PFSK-1 (cell line): ENCODE results near the gene B3GALT4.

Experiments used
- FOXP2 ChIP-seq: optimal IDR thresholded peaks from 2 replicates; pipeline ENCODE3; 2011; ENCODE audit warnings: borderline replicate concordance, control low read depth, inconsistent platforms; ENCODE audit not compliant: insufficient read depth; ENCODE audit errors: extremely low read length, extremely low read depth
- POLR2AphosphoS5 ChIP-seq: IDR thresholded peaks from 2 replicates; pipeline ENCODE4 v1.6.1; 2012; ENCODE audit warnings: low read depth, mild to moderate bottlenecking, control low read depth, low read length, moderate library complexity
- SIN3A ChIP-seq: IDR thresholded peaks from 2 replicates; pipeline ENCODE4 v1.6.1; 2012; ENCODE audit warnings: mild to moderate bottlenecking, low read length, moderate library complexity, borderline replicate concordance; ENCODE audit not compliant: insufficient read depth
- TAF1 ChIP-seq: IDR thresholded peaks from 2 replicates; pipeline ENCODE4 v1.6.1; 2012; ENCODE audit warnings: low read length, control low read depth, borderline replicate concordance; ENCODE audit not compliant: insufficient read depth
- TF ChIP-seq, protein P1 (sequence below), 2 experiments: IDR thresholded peaks; 2 replicates each; pipeline versions ENCODE4 v1.6.1 to v1.8.0; 2011 to 2012; ENCODE audit warnings: low read depth in 2 of 2, low read length in 2 of 2, control low read depth in 1 of 2, inconsistent platforms in 1 of 2, mild to moderate bottlenecking in 1 of 2, moderate library complexity in 1 of 2; ENCODE audit not compliant: insufficient read depth in 1 of 2

B3GALT4 gene

GRCh38 chr6:33315793-33316602 is 39.1 kb downstream of the B3GALT4 start:
- TF ChIP-seq POLR2AphosphoS5 (no peak), SIN3A (no peak), TAF1 (no peak), FOXP2 (no peak)
- TF ChIP-seq, protein P1, sequence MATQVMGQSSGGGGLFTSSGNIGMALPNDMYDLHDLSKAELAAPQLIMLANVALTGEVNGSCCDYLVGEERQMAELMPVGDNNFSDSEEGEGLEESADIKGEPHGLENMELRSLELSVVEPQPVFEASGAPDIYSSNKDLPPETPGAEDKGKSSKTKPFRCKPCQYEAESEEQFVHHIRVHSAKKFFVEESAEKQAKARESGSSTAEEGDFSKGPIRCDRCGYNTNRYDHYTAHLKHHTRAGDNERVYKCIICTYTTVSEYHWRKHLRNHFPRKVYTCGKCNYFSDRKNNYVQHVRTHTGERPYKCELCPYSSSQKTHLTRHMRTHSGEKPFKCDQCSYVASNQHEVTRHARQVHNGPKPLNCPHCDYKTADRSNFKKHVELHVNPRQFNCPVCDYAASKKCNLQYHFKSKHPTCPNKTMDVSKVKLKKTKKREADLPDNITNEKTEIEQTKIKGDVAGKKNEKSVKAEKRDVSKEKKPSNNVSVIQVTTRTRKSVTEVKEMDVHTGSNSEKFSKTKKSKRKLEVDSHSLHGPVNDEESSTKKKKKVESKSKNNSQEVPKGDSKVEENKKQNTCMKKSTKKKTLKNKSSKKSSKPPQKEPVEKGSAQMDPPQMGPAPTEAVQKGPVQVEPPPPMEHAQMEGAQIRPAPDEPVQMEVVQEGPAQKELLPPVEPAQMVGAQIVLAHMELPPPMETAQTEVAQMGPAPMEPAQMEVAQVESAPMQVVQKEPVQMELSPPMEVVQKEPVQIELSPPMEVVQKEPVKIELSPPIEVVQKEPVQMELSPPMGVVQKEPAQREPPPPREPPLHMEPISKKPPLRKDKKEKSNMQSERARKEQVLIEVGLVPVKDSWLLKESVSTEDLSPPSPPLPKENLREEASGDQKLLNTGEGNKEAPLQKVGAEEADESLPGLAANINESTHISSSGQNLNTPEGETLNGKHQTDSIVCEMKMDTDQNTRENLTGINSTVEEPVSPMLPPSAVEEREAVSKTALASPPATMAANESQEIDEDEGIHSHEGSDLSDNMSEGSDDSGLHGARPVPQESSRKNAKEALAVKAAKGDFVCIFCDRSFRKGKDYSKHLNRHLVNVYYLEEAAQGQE (IDR thresholded peaks at IDR 0.05; ENCODE audit: insufficient read depth in 1 of 2, low read depth in 2 of 2, low read length in 2 of 2), result peak; percentile 20 to 64; a peak in 2 of 4 replicates

DNA sequence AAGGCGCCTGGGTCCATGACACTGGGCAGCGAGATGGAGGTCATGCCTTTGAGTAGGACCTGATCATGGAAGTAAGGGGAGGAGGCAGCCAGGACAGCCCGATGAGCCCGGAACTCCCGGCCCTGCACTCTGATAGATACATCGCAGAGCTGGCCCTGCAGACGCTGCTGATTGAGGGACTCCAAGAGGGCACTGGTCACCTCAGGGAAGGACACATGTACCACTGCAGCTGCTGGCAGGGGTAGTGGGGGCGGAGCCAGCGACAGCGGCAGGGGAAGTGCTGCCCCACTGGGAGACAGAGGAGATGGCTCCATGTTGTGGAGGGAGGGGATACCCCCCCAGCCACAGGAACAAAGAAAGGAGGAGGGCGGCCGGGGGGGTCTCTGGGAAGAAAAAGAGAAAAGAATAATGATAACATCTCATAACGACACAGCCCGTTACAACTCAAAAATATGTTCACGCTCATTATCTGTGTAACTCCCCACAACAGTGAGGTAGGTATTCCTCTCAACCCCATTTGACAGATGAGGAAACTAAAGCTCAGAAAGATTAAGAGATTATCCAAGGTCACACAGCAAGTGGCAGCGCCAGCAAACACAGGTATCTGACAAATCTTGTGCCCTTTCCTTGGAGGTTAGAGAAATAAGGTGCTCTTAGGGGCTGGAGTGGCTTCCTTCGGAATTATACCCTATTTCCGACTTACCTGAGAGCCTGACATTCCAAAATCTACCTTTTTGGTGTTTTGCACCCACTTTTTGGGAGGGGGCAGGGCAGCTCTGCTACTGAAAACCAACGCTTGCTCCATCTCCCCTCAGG is 39.9 kb downstream of the B3GALT4 start:
- TF ChIP-seq FOXP2 (no peak), SIN3A (no peak), TAF1 (no peak), POLR2AphosphoS5 (no peak)

GRCh38 chr6:33317419-33317668 is 40.4 kb downstream of the B3GALT4 start:
- TF ChIP-seq FOXP2, result no peak
- no peak for TF ChIP-seq POLR2AphosphoS5
- no peak for TF ChIP-seq SIN3A
- TF ChIP-seq TAF1, result no peak
- TF ChIP-seq, protein P1 (IDR thresholded peaks at IDR 0.05; ENCODE audit: insufficient read depth in 1 of 2, low read depth in 2 of 2, low read length in 2 of 2), result no peak

DNA sequence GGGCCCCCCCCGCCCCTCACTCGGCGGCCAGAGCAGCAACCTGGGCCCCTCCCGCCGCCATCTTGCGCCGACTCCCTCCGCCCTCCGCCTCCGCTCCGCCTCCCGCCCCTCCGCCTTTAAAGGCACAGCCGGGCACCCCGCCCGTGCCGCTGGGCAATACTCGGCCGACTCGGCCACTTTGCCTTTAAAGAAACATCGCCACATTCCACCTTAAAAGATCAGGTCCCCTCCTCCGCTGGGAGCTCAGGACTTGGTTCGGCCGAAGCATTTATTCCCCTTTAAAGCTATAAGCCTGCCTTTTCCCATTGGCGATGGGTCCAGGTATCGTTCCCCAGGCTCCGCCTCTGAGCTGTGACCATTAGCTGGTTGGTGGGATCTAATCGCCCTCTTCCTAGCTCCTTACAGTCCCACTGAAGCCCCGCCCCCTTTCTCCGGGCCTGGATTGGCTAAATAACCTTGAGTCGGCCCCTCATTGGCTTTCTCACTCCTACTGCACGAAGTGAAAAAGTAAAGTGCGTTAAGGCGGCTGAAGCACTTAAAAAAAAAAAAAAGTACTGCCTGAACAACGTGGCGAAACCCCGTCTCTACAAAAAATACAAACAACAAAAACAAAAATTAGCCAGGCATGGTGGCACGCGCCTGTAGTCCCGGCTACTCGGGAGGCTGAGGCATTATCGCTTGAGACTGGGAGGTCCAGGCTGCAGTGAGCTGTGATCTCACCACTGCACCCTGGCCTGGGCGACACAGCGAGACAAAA is 40.9 kb downstream of the B3GALT4 start, which contains the start of gene ZBTB22:
ZBTB22 (minus strand) TSS at position 76 of the 757 bp plus-strand sequence. CDS start 828 bp downstream, outside the sequence.
- TF ChIP-seq, protein P1 (IDR thresholded peaks at IDR 0.05; ENCODE audit: insufficient read depth in 1 of 2, low read depth in 2 of 2, low read length in 2 of 2), result no peak
- peak; percentile 25; the same call in 1 of the 2 replicates for TF ChIP-seq POLR2AphosphoS5
- TF ChIP-seq TAF1, result peak; percentile 26; the same call in 1 of the 2 replicates

GRCh38 chr6:33318426-33319073 is 41.6 kb downstream of the B3GALT4 start:
- no peak for TF ChIP-seq POLR2AphosphoS5
- no peak for TF ChIP-seq FOXP2
- TF ChIP-seq, protein P1 (IDR thresholded peaks at IDR 0.05; ENCODE audit: insufficient read depth in 1 of 2, low read depth in 2 of 2, low read length in 2 of 2), result no peak
- TF ChIP-seq SIN3A, result no peak; the same call in 1 of the 2 replicates
- TF ChIP-seq TAF1, result no peak; the same call in 1 of the 2 replicates
